ENCODE measurements around the gene ZNF396. TPM values are rescaled to one million over a fixed set of nuclear protein-coding genes. Genes with fewer than 3 reads are reported as not detected.

Gene ZNF396
- total RNA-seq, 1 donor from 2014 or later: 0.51 TPM

DNA sequence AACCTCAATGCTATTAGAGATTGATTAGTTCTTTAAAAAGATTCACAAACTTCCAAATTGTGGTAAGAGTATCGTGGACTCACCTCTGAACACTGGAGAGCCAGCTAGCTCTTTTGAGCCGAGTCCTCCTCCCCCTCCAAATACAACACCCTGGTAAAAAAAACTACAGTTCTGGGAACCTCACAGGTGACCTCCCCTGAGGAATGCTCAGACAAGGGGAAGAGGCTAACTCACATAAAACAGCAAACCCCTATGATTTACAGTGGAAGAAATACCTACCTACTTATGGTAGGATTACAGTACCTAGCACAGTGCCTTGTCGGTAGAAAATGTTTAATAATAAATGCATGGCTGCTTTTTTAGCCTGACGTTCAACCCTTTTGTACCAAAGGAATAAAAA is 41.3 kb downstream of the ZNF396 start:
- no peak for DNase-seq (ENCODE audit: low read depth in 2 of 2)

DNA sequence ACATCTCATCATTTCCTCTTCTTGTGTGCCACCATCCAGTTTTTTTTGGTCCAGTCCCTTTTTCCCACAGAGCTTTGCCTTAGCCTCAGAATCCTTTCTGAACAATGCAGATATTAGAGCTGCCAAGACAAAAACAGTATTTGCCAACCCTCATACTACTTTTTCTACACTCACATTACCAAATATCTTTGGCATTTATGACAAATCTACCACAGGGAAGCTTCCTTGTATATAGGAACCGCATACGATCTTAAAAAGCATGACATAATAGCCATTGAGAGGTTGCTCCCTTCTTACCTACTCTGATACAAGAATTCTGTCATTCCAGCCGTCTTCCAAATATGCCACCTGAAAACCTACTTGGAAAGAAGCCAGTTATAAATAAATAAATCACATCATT is 42.3 kb downstream of the ZNF396 start:
- no peak for DNase-seq (ENCODE audit: low read depth in 2 of 2)

DNA sequence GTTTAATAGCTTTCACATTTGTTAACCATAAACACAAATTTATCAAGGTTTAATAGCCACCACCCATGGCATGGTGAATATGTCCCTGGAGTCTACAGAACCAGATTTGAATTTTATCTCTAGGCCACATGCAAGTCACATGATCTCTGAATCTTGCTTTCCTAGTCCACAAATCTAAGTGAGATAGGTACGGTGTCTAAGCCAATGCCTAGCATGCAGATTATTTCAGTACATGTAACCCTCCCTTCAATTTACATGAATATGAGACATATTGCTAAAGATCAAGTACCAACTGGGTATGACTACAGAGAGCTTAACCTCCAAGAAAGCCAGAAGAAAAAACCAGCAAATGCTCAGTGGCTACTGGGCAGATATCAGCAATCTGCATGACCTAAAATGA is 42.9 kb downstream of the ZNF396 start:
- DNase-seq (ENCODE audit: low read depth in 2 of 2): no peak

DNA sequence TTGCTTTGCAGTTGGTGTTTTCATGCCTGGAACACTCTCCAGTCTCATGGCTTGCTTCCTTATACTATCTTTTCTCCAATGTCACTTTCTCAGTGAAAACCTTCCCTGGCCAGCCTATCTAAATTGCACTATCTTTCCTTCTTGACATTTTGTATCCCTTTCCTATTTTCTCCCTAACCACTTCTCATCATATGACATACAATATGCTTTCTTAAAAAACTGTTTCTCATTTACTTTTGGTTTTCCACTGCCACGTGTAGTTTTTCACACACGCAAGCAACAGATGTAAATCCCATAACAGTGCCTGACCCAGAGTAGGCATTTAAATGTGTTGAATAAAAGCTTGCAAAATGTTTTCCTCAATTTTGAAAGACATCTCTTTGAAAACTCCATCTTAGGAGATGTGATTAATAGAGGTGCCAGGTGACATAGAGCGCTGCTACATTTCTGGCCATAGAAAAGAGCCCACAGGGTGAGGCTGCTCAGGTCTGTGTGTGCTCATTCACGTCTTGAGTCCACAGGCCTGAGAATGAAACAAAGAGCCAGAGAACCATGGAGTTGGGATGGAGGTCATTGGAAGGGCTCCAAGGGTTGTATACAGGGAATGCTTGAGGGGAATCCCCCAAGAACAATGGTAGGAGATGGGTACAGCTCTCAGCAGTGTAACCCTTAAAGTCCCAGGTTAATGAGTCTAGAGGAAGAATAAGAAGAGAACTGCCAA is 45.6 kb downstream of the ZNF396 start:
- DNase-seq (ENCODE audit: low read depth in 2 of 2): peak in 1 of 2 donors; percentile 49

DNA sequence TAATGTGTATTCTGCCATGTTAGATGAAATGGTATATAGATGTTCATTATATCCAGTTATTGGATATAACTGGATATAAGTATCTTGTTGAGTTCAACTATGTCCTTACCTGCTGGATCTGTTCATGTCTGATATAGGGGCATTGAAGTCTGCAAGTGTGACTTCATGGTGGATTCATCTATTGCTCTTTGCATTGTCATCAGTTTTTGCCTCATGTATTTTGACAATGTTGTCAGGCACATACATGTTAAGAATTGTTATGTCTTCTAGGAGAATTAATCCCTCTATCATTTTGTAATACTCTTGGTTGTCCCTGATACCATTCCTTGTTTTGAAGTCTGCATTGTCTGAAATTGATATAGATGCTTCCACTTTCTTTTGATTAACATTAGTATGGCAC is 48.3 kb downstream of the ZNF396 start:
- DNase-seq (ENCODE audit: low read depth in 2 of 2): no peak

DNA sequence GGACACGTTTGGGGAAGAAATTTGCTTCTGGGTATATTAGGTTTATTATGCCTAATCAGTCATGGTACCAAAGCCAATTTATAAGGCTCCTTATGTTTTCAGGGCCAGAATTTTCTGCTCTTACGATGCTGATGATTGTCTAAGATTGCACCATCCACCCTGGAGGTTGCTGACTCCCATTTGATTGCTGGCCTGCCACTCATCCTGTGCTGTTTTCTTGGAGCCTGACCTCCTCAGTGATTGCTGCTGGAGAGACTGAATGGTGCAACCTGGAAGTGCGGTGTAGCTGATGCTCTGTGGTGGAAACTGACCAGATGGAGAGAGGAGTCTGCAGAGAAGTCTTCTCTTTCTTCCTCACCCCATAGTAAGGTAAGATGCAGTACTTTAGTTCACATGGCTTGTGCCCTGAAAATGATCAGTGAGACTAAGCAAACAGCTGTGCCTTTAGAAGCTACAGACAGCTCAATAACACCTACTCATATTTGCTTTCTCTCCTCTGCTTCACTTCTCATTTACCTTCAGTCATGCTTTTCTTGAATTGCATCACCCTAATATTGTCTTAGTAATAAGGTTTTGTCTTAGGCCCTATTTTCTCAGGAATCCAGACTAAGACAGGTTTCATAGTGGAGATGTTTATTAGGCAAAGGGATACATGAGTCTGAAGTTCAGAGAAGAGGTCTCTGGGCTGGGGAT is 50.3 kb downstream of the ZNF396 start:
- DNase-seq (ENCODE audit: low read depth in 2 of 2): no peak

DNA sequence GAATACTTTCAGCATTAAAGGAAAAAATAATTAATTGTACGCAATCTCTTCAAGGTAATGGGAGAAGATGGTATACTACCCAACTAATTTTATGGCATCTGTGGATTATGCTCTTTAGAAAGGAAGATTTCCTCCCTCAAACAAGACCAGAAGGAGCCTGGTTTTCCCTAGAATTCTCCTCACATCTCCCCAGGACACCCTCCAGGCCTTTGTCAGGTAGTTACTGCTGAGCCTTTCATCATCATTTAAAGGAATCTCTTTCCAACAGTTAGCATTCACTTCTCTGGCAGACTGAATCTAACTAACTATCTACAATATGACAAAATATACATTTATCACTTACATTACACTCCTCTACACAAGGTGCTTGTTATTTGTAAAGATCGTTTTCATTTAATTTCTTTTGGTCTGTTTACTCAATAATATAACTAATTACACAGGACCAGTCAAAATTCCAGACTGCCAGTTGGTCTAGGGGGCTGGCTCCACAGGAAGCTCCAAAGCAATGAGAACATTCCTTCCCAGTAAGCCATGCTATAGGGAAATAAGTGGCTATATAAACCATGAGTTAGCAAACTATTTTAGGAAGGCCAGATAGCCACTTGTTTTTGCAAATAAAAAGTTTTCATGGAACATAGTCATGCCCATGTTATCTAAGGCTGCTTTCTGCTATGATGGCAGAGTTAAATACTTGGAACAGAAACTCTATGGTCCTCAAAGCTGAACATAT is 52.0 kb downstream of the ZNF396 start:
- peak in 1 of 2 donors; percentile 19 for DNase-seq (ENCODE audit: low read depth in 2 of 2)

DNA sequence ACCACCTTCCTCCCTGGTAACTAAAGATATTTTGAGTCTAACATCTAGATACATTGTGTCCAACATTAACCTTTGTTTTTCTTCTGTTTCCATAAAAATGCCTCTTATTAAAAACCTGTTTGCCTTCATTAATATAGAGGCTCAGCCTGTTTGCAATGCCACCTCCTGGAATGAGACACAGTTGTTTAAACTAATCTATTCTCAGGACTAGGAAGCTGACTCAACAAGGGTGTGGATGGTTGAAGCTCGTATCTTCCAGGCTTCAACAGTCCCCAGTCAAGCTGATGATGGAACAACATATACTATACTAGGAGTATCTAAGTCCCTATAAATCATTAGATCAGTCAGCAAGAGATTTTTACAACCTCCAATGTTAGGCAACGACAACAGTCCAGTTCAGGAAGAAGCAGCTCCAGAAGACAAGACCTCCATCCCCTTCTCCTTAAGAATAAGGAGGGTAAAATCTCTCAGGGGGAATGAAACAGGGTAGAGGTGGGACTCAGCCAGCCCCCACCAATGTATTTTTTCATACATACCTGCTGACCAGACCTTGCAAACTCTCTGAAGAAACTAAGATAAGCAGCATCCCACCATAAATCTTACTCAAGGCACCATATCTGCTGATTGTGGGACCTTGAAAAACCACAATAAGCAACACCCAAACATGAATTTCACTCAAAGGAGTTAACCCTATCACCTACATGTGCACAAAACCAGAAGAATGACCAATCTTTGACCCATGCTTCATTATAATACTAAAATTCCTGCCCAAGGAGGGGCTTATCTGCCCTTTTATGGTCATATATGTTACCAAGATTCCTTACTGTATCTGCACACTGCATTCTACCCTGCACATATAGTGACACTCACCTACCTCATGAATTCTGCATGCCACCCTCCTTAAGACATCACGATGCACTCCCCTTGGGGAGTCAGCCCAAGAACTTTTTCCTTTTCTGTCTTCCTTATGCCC is 54.4 kb downstream of the ZNF396 start:
- DNase-seq (ENCODE audit: low read depth in 2 of 2): peak in 1 of 2 donors; percentile 32

Other genes starting within 250 kb of the ZNF396 start
- 4.7 and 8.1 TPM in 2 replicates for gene ZNF397, start 136.3 kb downstream of the ZNF396 start, total RNA-seq
- gene ZSCAN30, start 87.1 kb downstream of the ZNF396 start, total RNA-seq: 5.1 and 7.8 TPM in 2 replicates
- gene ZNF24, start 32.9 kb downstream of the ZNF396 start, total RNA-seq: 27.0 and 27.9 TPM in 2 replicates
- gene INO80C, start 120.6 kb upstream of the ZNF396 start, total RNA-seq: 8.3 and 13.8 TPM in 2 replicates
- gene GALNT1, start 204.4 kb upstream of the ZNF396 start, total RNA-seq: 127 and 164 TPM in 2 replicates

Measured in dermis microvascular lymphatic vessel endothelial cell (primary cell).